ENCODE results near the gene IL17C.

IL17C gene

DNA sequence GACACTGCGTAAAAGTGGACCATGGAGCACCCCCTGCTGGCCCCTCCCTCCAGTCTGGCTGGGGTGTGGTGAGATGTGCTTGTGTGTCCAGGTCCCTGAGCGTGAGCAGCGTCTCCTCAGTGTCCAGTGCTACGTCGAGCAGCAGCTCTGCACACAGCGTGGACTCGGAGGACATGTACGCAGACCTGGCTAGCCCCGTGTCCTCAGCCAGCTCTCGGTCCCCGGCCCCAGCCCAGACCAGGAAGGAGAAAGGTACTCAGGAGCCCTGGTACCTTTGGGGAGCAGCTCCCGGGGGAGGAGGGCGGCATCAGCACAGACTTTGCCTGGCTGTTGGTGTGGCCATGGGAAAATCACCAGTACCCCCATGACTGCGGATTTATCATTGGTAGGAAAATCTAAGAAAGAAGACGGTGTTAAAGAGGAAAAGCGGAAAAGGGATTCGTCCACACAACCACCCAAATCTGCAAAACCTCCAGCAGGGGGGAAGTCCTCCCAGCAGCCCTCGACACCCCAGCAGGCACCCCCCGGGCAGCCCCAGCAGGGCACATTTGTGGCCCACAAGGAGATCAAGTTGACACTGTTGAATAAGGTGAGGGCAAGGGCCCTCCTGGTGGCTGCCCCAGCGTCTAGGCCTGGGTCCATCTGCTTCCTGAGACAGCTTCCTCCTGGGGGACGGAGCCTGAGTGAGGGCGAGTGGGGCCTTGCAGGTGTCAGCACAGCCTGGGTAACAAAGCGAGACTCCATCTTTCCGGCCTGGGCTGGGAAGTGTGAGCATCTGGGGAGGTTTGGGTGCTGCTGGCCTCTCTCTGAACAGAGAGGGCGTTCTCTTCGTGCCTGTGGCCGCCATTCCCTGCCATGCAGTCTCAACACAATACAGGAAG lies 10.6 kb upstream of the IL17C start:
- DNase-seq (ENCODE audit: low read depth, low spot score), result no peak

DNA sequence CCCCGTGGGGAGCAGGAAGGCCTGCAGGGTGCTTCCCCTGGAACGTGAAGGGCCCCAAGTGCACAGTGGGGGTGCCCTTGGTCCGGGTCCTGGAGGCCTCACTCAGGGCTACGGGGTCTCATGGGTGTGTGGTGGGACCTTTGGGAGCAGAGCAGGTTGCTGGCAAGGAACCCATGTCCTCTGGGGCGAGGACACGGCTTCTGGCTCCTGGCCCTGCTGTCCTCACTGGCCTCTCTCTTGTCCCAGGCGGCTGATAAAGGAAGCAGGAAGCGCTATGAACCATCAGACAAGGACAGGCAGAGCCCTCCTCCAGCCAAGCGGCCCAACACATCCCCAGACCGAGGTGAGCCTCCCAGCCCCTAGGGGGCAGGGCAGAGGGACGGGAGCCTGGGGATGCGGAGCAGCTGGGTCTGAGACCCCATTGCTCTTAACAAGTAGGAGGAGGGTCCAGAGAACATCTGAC lies 9.8 kb upstream of the IL17C start:
- no peak for DNase-seq (ENCODE audit: low read depth, low spot score)

DNA sequence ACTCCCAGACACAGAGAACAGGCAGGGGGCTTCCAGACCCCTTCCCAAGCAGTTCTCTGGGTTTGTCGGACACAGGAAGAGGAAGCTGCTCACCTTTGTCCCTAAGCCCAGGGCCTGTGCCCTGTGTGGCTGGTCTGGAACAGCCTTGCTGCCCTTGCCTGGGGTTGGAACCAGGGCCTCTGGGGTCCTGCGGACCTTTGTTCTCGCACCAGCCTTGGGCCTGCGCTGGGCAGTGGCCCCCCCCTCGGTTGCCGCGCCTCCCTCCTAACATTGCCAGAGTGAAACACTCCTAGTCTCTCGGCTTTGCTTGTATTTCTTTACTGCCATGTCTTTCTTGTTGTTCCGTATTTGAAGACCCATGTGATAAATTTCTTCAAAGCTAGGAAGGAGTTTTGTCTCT lies 8.5 kb upstream of the IL17C start:
- no peak for DNase-seq (ENCODE audit: low read depth, low spot score)

DNA sequence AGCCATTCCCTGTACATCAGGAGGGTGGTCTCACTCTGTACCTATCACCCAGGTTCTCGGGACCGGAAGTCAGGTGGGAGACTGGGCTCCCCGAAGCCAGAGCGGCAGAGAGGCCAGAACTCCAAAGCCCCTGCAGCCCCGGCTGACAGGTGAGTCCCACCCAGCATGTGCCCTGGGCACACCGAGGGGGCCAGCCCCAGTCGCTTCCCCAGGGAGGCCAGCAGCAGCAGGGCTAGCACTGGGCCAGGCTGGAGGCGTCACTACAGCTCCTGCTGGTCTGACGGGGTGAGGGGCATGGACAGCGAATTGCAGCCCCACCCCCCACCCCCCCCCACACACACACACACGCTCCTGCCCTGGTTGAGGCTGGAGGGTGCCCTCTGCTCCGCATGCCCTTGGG lies 7.9 kb upstream of the IL17C start:
- DNase-seq (ENCODE audit: low read depth, low spot score), result no peak

DNA sequence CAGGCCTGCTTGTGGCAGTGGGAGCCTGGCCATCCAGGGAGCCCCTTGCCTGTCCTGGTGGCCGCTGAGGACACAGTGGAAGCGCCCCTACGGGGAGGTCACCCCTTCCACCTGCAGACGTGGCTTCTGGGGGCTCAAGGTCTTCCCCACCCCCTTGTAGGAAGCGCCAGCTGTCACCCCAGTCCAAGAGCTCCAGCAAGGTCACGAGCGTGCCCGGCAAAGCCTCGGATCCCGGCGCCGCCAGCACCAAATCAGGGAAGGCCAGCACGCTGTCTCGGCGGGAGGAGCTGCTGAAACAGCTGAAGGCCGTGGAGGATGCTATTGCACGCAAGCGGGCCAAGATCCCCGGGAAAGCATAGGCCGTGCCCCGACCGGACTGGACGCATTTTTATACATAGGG lies 7.4 kb upstream of the IL17C start:
- no peak for DNase-seq (ENCODE audit: low read depth, low spot score)

DNA sequence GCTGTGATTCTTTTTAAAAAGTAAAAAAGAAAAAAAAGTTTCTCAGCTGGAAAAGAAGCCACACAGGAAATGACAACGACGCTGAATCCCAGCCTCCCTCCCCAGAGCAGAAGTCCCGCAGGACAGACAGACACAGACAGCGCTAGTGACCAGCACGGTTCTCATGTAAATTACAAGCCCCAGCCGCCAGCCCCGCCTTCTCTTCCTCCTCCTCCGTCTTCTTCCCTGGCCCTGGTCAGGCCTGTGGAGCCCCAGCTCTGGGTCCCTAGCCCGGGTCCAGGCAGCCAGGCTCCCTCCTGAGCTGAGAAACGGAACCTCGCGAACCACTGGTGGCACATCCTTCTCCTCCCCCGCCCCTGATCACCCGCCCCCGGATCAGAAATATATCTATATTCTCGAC lies 7.0 kb upstream of the IL17C start:
- DNase-seq (ENCODE audit: low read depth, low spot score), result no peak

DNA sequence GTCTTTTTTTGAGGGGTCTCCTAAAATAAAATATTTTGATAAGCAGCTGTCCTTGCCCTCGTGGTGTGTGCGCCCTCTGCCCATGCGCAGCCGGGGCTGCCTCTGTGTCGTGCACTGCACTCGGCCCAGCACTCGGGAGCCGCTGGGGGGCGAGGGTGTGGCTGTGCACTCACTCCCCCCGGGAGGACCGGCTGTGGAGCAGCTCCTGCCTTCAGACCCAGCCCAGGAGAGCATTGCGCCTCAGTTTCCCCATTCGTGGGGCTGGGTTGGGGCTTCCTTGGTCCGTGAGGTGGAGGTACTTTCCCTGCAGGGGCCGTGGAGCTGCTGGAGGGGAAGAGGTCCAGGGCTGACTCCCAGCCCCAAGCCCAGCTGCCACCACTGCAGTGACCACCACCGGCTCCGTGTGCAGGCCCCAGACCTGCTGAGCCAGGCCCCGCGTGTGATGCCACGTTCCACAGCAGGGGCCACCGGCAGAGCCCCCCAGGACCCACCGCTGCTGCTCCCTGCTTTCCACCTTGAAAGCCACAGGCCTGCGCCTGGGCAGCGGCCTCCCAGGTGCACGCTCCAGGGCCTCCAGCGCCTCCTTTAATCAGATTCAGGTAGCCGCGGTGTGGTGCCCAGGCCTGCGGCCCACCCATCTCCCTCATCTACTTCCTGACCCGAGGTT lies 6.3 kb upstream of the IL17C start:
- DNase-seq (ENCODE audit: low read depth, low spot score), result no peak

DNA sequence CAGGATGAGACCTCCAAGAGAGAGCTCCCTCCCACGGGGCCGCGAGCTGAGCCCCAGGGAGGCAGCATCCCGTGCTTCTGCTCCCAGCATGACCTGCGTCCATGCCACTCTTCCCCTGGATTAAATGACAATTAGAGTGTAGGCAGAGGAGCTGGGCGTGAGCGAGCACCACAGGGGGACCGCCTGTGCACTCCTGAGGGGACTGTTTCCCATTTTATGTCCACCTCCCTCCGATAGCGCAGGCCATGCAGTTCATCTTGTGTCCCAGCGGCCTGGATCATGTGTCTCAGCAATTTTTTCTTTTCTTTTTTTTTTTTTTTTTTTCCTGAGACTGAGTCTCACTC lies 5.8 kb upstream of the IL17C start:
- no peak for DNase-seq (ENCODE audit: low read depth, low spot score)

DNA sequence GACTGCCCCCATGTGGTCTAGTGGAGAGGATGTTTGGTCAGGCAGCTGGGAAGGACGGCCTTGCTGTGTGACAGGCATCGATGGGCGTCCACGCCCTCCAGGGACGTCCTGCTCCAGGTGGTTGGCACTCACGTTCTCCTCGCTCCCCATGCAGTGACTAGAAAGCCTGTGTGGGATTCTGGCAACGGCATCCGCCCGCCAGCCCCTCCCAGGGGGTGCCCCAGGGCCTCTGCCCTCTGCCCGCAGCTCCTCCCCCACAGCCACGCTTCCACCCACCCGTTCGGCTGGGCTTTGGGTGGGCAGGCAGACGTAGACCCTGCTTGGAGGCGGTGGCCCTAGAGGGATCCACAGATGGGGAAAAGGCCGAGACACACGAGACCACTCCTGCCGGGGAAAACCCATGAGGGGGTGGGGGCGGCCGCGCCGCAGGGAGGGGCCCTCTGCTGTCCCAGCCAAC lies 4.7 kb upstream of the IL17C start:
- DNase-seq (ENCODE audit: low read depth, low spot score), result no peak

DNA sequence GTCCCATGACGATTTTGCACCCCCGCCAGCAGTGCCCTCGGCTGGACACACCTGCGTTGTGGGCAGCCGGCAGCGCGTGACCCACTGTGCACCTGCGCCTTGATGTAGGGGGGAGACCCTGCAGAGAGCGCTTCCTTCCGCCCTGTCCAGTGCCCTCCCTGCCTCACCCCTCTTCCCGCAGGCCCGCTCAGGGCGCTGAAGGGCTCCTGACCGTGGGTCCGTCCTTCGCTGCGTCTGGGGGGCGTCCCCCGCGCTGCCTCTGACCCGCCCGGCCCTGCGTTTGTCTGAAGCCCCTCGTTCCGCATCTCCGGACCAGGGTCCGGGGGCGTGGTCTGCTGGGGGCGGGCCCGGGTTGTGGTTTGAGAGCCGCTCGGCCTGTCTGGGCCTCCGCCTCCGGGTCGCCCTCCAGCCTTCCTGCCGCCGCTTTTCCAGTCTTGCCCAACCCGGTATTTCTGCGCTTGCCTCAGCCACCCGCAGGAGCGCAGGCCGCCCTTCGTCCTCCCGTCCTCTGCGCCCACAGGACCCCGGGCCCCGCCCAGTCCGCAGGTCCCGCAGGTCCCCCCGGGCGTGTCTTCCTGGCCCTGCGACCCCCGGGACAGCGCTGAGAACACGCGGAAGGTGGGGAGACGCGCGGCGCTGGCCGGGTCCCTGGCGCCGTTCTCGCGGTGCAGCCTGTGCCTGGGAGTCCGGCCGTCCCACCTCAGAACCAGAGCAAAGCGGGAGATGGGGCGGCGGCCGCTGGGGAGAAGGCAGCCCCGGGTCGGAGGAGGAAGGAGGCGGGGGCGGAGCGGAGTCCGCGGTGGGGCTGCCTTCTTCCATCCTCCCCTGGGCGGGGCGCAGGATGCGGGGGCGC lies 4.0 kb upstream of the IL17C start:
- no peak for DNase-seq (ENCODE audit: low read depth, low spot score)

DNA sequence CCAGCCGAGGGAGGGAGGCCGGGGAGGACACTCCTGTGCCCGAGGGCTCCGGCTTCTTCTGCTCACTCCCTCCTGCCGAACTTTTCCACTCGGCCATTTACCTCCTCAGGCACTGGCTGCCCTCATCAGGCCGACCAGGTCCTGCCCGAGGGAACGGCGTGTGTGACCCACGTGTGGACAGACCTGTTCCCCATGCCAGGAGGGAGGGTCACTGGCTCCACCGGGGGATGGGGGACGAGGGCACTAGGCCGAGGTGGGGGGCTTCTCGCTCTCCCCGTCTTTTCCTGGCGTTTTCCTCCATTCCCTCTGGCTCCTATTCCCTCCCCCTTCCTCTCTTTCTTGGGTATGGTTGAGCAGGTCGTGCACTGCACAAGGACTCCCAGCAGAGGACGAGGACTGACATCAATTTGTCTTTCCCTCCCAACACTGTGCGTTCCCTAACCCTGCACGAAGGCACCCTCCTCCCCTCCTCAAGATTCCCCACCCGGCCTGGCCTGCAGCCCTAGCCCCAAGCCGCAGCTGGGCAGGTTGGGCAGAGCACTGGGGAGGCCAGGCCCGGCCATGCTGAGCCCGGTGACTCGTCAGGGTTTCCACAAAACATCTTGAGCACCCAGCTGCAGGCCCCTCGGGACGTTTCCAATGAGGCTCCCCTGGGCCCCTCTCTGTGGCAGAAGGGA lies 3.2 kb upstream of the IL17C start:
- no peak for DNase-seq (ENCODE audit: low read depth, low spot score)

DNA sequence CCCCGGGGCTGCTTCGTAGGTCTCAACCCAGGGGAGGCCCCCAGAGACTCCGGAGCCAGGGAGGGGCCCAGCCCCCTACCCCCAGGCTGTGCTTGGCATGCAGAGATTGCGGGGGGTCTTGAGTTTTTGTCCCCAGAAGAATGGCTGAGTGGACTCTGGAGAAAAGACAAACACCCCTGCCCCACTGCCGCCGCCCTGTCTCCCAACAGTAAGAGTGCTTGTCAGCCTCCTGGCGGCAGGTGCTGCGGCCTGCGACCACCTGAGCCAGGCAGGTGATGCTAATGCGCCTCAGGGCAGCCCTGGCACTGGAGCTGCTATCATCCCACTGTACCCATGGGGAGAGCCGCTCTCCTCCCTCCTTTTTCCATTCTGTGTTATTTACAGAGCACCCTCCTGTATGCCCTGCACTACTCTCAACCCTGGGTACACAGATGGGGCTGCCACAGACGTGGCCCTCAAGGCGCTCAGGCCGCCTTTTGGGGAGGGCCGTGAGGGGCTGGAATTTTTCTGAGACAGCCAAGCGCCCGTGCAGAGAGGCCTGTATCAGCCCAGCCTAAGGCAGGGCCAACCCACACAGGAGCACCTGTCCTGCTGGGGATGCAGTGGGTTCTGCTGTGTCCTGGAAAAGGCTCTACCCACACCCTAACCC lies 2.6 kb upstream of the IL17C start:
- DNase-seq (ENCODE audit: low read depth, low spot score), result no peak

DNA sequence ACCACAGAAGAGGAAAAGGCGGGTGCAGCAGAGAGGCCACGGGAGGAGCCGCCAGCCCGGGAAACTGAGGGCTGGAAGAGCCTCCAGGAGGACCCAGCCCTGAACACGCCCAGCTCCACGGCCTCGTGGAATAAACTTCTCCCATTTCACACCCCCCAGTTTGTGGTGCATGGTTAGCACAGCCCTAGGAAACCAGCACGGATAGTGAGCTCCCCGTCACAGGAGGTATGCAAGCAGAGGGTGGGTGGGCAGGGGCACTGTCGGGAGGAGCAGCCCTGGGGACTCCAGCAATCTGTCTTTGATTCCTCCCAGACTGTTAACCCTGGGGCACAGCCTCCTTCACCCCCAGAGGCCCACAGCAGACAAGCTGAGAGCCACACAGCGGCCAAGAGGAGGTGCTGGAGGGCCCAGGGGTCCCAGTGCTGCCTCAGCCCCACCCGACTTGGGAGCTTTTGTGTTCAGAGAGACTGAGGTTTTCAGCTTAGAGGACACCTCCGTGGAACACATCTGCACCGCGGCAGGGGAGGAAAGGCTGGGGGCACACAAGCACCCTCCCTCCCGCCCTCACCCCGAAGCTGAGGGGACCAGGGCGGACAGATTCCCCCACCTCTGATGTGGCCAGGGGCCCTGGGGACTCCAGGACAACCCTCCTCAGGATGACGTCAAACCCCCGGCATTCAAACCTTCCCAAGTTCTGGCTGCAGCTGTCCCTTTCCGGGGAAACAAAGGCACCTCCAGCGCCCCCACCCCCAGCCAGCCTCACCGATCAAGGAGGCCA lies 1.7 kb upstream of the IL17C start:
- DNase-seq (ENCODE audit: low read depth, low spot score), result no peak

DNA sequence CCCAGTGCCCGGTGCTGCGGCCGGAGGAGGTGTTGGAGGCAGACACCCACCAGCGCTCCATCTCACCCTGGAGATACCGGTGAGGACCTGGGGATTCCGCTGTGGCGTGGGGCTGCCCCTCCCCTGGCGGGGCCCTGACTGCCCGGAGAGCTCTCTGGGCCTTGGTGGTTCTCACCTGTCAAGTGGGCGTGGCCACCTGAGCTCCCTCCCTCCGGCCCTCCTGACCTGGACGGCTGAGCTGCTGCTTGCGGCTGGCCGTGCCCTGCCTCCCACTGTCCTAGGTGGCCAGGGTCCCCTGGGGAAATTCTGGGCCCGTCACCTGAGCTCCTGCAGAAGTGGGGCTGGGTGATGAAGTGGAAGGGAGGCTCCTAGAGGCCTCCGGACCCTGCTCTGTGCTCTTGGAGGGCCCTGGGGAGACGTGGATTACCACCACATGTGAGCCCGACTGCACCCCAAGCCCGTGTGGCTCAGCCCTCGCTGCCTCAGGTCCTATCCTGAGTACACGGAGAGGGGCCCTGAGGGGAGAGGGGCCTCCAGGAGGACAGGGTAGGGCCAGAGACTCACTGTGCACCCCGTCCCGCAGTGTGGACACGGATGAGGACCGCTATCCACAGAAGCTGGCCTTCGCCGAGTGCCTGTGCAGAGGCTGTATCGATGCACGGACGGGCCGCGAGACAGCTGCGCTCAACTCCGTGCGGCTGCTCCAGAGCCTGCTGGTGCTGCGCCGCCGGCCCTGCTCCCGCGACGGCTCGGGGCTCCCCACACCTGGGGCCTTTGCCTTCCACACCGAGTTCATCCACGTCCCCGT lies 1.1 kb downstream of the IL17C start:
- DNase-seq (ENCODE audit: low read depth, low spot score), result no peak

DNA sequence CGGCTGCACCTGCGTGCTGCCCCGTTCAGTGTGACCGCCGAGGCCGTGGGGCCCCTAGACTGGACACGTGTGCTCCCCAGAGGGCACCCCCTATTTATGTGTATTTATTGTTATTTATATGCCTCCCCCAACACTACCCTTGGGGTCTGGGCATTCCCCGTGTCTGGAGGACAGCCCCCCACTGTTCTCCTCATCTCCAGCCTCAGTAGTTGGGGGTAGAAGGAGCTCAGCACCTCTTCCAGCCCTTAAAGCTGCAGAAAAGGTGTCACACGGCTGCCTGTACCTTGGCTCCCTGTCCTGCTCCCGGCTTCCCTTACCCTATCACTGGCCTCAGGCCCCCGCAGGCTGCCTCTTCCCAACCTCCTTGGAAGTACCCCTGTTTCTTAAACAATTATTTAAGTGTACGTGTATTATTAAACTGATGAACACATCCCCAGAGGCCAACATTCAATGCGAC lies 1.7 kb downstream of the IL17C start:
- DNase-seq (ENCODE audit: low read depth, low spot score), result no peak

DNA sequence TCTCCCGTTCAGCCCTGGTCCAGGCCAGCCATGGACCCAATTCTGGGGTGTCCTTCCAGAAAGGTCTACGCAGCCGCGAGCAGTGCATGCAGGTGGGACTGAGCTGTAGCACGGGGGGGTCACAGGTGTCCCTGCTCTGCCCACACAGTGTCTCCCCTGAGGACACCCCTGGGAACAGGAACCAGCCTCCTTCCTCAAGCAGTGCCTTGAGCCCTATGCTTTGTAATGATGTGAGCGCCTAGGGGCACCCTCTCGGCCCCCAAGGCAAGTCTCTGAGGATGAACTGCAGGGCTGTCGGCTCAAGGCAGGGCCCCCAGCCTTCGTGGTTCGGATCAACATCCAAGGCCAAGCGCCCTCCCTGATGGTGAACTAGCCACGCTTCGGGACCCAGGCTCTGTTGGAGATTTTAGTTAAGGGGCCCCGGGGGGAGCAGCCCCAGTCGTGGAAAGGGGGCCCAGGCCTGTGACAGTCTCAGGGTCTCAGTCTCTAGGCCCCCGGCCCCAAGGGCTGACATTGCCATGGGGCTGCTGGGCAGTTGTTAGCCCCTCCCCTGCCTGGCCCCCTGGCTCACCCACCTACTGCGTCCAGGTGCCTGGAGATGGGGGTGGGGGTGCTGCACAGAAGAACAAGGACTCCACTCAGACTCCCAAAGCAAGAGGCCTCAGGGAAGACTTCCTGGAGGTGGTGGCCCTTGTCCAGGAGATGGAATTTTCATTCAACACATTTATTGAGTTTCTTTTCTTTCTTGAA lies 2.3 kb downstream of the IL17C start:
- DNase-seq (ENCODE audit: low read depth, low spot score), result no peak

DNA sequence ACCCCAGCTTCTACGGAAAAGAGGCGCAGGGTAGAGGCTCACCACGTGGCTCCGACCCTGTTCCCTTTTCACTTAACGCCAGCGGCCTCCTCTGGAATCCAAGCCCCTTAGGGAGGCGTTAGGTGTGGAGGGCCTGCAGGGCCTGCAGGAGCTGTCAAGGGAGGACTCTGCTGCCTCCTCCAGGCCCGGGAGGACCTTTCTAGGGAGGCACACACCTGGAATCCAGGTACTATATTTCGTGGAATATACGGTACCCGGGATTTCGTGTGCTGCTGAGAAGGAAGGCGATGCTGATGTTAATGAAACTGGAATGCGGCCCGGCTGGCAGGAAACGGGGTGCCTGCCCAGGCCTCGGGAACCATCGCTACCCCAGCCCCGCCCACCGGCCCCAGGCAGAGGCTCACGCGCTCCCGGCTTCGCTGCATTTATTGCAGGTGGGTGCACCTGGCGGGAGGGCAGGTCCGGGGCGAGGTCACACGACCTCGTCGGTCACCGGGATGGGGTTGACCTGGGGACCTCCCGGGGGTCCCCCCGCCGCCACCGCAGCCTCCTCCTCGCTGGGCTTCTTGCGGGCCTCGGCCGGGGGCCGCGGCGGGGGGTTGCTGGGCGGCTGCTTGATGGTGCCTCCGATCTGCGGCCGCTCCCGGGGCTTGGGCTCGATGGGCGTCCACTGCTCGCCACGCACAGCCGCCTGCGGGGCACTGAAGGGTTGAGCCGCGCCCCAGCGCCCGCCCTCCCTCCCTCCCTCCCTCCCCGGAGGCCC lies 4.7 kb downstream of the IL17C start:
- DNase-seq (ENCODE audit: low read depth, low spot score), result no peak

DNA sequence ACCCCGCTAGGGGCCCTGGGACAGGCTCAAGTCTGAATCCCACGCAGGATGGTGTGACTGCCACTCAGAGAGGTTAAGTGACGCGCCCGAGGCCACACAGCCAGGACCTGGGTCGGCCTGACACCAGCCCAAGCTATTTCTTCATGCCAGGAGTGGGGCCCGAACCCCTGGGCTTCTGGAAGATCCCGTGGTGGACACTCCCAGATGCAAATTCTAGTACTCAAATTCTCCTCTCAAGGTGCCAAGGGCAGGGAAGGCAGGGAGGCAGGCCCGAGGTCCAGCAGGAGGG lies 5.2 kb downstream of the IL17C start:
- no peak for DNase-seq (ENCODE audit: low read depth, low spot score)

Measured in iPS DF 19.7 (cell line).